PFSK-1 (cell line): ENCODE results near the gene SRGN.

Experiments used
- FOXP2 ChIP-seq: optimal IDR thresholded peaks from 2 replicates; pipeline ENCODE3; 2011; ENCODE audit warnings: borderline replicate concordance, control low read depth, inconsistent platforms; ENCODE audit not compliant: insufficient read depth; ENCODE audit errors: extremely low read length, extremely low read depth
- POLR2AphosphoS5 ChIP-seq: IDR thresholded peaks from 2 replicates; pipeline ENCODE4 v1.6.1; 2012; ENCODE audit warnings: low read depth, mild to moderate bottlenecking, control low read depth, low read length, moderate library complexity
- SIN3A ChIP-seq: IDR thresholded peaks from 2 replicates; pipeline ENCODE4 v1.6.1; 2012; ENCODE audit warnings: mild to moderate bottlenecking, low read length, moderate library complexity, borderline replicate concordance; ENCODE audit not compliant: insufficient read depth
- TAF1 ChIP-seq: IDR thresholded peaks from 2 replicates; pipeline ENCODE4 v1.6.1; 2012; ENCODE audit warnings: low read length, control low read depth, borderline replicate concordance; ENCODE audit not compliant: insufficient read depth
- TF ChIP-seq, protein P1 (sequence below), 2 experiments: IDR thresholded peaks; 2 replicates each; pipeline versions ENCODE4 v1.6.1 to v1.8.0; 2011 to 2012; ENCODE audit warnings: low read depth in 2 of 2, low read length in 2 of 2, control low read depth in 1 of 2, inconsistent platforms in 1 of 2, mild to moderate bottlenecking in 1 of 2, moderate library complexity in 1 of 2; ENCODE audit not compliant: insufficient read depth in 1 of 2

The SRGN gene

GRCh38 chr10:69107176-69107490, 19.2 kb downstream of the SRGN start:
- no peak for TF ChIP-seq TAF1

- TF ChIP-seq, protein P1, sequence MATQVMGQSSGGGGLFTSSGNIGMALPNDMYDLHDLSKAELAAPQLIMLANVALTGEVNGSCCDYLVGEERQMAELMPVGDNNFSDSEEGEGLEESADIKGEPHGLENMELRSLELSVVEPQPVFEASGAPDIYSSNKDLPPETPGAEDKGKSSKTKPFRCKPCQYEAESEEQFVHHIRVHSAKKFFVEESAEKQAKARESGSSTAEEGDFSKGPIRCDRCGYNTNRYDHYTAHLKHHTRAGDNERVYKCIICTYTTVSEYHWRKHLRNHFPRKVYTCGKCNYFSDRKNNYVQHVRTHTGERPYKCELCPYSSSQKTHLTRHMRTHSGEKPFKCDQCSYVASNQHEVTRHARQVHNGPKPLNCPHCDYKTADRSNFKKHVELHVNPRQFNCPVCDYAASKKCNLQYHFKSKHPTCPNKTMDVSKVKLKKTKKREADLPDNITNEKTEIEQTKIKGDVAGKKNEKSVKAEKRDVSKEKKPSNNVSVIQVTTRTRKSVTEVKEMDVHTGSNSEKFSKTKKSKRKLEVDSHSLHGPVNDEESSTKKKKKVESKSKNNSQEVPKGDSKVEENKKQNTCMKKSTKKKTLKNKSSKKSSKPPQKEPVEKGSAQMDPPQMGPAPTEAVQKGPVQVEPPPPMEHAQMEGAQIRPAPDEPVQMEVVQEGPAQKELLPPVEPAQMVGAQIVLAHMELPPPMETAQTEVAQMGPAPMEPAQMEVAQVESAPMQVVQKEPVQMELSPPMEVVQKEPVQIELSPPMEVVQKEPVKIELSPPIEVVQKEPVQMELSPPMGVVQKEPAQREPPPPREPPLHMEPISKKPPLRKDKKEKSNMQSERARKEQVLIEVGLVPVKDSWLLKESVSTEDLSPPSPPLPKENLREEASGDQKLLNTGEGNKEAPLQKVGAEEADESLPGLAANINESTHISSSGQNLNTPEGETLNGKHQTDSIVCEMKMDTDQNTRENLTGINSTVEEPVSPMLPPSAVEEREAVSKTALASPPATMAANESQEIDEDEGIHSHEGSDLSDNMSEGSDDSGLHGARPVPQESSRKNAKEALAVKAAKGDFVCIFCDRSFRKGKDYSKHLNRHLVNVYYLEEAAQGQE (IDR thresholded peaks at IDR 0.05; ENCODE audit: insufficient read depth in 1 of 2, low read depth in 2 of 2, low read length in 2 of 2): no peak
- TF ChIP-seq TAF1 (no peak), SIN3A (no peak), POLR2AphosphoS5 (no peak), FOXP2 (no peak)
Observed at GRCh38 chr10:69107699-69108098, 19.8 kb downstream of the SRGN start.

GRCh38 chr10:69119896-69120295, 32.0 kb downstream of the SRGN start:
- TF ChIP-seq, protein P1 (IDR thresholded peaks at IDR 0.05; ENCODE audit: insufficient read depth in 1 of 2, low read depth in 2 of 2, low read length in 2 of 2): no peak
- no peak for TF ChIP-seq FOXP2
- no peak for TF ChIP-seq TAF1
- no peak for TF ChIP-seq SIN3A
- TF ChIP-seq POLR2AphosphoS5: no peak

GRCh38 chr10:69123306-69123746, 35.4 kb downstream of the SRGN start:
- TF ChIP-seq, protein P1 (IDR thresholded peaks at IDR 0.05; ENCODE audit: insufficient read depth in 1 of 2, low read depth in 2 of 2, low read length in 2 of 2): no peak
- TF ChIP-seq SIN3A: no peak
- TF ChIP-seq FOXP2: no peak
- TF ChIP-seq POLR2AphosphoS5: no peak
- TF ChIP-seq TAF1: no peak

DNA sequence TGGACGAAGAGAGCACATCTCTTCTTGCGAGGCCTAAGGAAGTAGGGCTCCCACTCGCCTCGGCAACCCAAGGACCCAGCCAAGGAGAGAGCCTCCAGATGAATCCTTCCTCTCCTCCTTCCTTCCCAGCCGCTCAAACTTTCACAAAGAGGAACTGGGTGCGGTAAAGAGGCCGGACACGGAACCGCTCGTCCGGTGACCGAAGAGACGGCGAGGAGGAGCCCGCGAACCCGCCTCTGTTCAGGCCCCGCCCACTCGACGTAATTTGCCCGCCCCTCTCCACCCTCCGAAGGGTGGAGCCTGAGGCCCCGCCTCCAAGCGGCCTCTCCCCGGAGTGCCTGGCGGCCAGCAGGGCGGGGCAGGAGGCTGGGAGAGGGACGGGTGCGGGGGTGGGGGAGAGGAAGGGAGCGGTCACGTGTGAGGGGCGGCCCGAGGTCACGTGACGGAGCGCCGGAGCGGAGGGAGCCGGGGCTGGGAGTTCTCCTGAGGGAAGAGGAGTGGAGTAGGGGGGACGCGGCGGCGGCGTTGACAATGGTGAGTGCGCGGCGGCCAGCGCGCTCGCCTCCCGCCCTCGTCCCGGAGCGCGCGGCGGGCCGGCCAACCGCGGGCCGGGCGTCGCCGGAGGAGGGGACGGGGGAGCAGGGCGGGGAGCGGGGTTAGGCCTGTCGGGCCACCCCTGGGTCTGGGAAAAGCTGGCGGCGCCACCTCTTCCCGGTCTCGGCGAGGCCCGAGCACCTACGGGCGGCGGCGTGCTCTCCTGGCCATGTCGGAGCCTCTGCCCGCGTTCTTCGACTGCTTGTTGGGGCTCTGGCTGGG, 36.1 kb downstream of the SRGN start, which contains the start of gene VPS26A:
TSS of gene VPS26A (plus strand) at position 432 of the 816 bp plus-strand sequence. CDS start at position 532, 100 bp downstream.
- TF ChIP-seq FOXP2 (peak; percentile 76), SIN3A (0 out of 2 replicates have a peak, but pooled peaks have one; percentile 6), TAF1 (peak; percentile 59; the same call in 1 of the 2 replicates), POLR2AphosphoS5 (peak; percentile 96)
- TF ChIP-seq, protein P1 (IDR thresholded peaks at IDR 0.05; ENCODE audit: insufficient read depth in 1 of 2, low read depth in 2 of 2, low read length in 2 of 2): no peak
